GM18502 (cell line): ENCODE data around the gene ATP2B2.

Experiments
- ATAC-seq: cut with Tn5 transposase; IDR thresholded peaks from one replicate; pipeline ENCODE4 v1.9.1; 2021; ENCODE audit warnings: mild to moderate bottlenecking; ENCODE audit not compliant: unreplicated experiment, poor library complexity

ATP2B2 gene

GRCh38 chr3:10473581-10474274, 31.7 kb downstream of the ATP2B2 start:
- no peak for ATAC-seq

GRCh38 chr3:10472877-10473440, 32.4 kb downstream of the ATP2B2 start:
- no peak for ATAC-seq

- no peak for ATAC-seq
These were observed 34.2 kb downstream of the ATP2B2 start for GRCh38 chr3:10471054-10471688.

- ATAC-seq = no peak
These were observed 35.0 kb downstream of the ATP2B2 start for GRCh38 chr3:10470120-10471053.

- no peak for ATAC-seq
These were observed 35.8 kb downstream of the ATP2B2 start for GRCh38 chr3:10469441-10470119.

GRCh38 chr3:10468613-10469354, 36.6 kb downstream of the ATP2B2 start:
- ATAC-seq = no peak

- ATAC-seq = no peak
These were observed 37.3 kb downstream of the ATP2B2 start for GRCh38 chr3:10467904-10468612.

GRCh38 chr3:10467204-10467603, 38.2 kb downstream of the ATP2B2 start:
- ATAC-seq = no peak

- ATAC-seq = no peak
These were observed 39.2 kb downstream of the ATP2B2 start for GRCh38 chr3:10466186-10466585.

- ATAC-seq = no peak
These were observed 40.2 kb downstream of the ATP2B2 start for GRCh38 chr3:10465161-10465560.

- ATAC-seq = no peak
These were observed 41.6 kb downstream of the ATP2B2 start for GRCh38 chr3:10463533-10464434.

- ATAC-seq = no peak
These were observed 42.5 kb downstream of the ATP2B2 start for GRCh38 chr3:10462641-10463532.

GRCh38 chr3:10460951-10461545, 44.3 kb downstream of the ATP2B2 start:
- no peak for ATAC-seq

- ATAC-seq = no peak
These were observed 45.2 kb downstream of the ATP2B2 start for GRCh38 chr3:10459954-10460754.

- no peak for ATAC-seq
These were observed 47.8 kb downstream of the ATP2B2 start for GRCh38 chr3:10457560-10457959.

GRCh38 chr3:10456981-10457380, 48.4 kb downstream of the ATP2B2 start:
- no peak for ATAC-seq
